ENCODE data around the gene PHETA1. TPM values are rescaled to one million over a fixed set of nuclear protein-coding genes. Genes with fewer than 3 reads are reported as not detected.

The PHETA1 gene
- polyA plus RNA-seq, 3 donors, result 3.4 to 15.3 (median 4.9) TPM

- H3K4me1 ChIP-seq (ENCODE audit: control insufficient read depth in 1 of 2, insufficient read depth in 2 of 2, low read length in 2 of 2), result peaks cover 90 to 99% of the 10 kb centered on the region in 2 donors
- DNase-seq, result peak in 2 of 3 donors; percentile 73 to 75
- intact Hi-C loops (cut with micrococcal nuclease), result loop anchor here in 1 of 2 donors (2.0 kb wide), 1 partner anchor 55 kb away; no protein-coding TSS in a partner anchor
- H3K27ac Mint-ChIP-seq, result peak overlapping the region; percentile 54 to 93 (median 88)
- H4K20me1 ChIP-seq (ENCODE audit: insufficient read depth, low read length), result no peaks in the 10 kb centered on the region
- H3K36me3 Mint-ChIP-seq, result no peaks in the 10 kb centered on the region
- TF ChIP-seq CTCF (IDR thresholded peaks at IDR 0.05), result no peak
- no peak overlapping the region for H3K9ac ChIP-seq (ENCODE audit: insufficient read depth, low read length, poor library complexity, severe bottlenecking)
- H3K36me3 ChIP-seq (replicated peaks in 1 of 2; ENCODE audit: control insufficient read depth in 1 of 2, insufficient read depth in 2 of 2, low read length in 2 of 2), result no peaks in the 10 kb centered on the region
- H2AFZ ChIP-seq (ENCODE audit: insufficient read depth, low read depth, low read length, poor library complexity, severe bottlenecking), result no peak overlapping the region
- no peak overlapping the region for H3K4me3 ChIP-seq (replicated peaks in 1 of 3; ENCODE audit: low read depth in 2 of 3, low read length in 3 of 3)
- WGBS (ENCODE audit: insufficient coverage), result 0% methylated on average over 3 of the region's 8 CpGs
- H3K27ac ChIP-seq (ENCODE audit: low read depth in 1 of 2, low read length in 2 of 2), result no peak overlapping the region
- no peak overlapping the region for H3K4me2 ChIP-seq (replicated peaks; ENCODE audit: extremely low read depth, low read length, poor library complexity, severe bottlenecking)
- H3K79me2 ChIP-seq (ENCODE audit: insufficient read depth, low read length), result no peaks in the 10 kb centered on the region
- H3K27me3 ChIP-seq (ENCODE audit: control insufficient read depth in 2 of 2, insufficient read depth in 2 of 2, low read length in 2 of 2), result no peaks in the 10 kb centered on the region
- no peak overlapping the region for H3K4me3 Mint-ChIP-seq
- no peaks in the 10 kb centered on the region for H3K9me3 ChIP-seq (replicated peaks in 1 of 2; ENCODE audit: control insufficient read depth in 1 of 2, insufficient read depth in 1 of 2, low read length in 2 of 2)
- H3K9me3 Mint-ChIP-seq, result no peaks in the 10 kb centered on the region
- H3K27me3 Mint-ChIP-seq (ENCODE audit: low read depth in 3 of 3), result peaks cover 0 to 6% (median 0%) of the 10 kb centered on the region in 3 donors
- H3K4me1 Mint-ChIP-seq, result peaks cover 79% of the 10 kb centered on the region
Observed at GRCh38 chr12:111395336-111396187, 26.7 kb upstream of the PHETA1 start.

GRCh38 chr12:111394480-111394879, 25.6 kb upstream of the PHETA1 start:
- intact Hi-C loops (cut with micrococcal nuclease), result no loop called here
- Histone ChIP-seq H3K27me3 (ENCODE audit: control insufficient read depth in 2 of 2, insufficient read depth in 2 of 2, low read length in 2 of 2) (no peaks in the 10 kb centered on the region), H3K27ac (ENCODE audit: low read depth in 1 of 2, low read length in 2 of 2) (peak overlapping the region; percentile 53 to 77), H3K4me3 (replicated peaks in 1 of 3; ENCODE audit: low read depth in 2 of 3, low read length in 3 of 3) (peak overlapping the region in 1 of 3 experiments; percentile 6), H3K36me3 (replicated peaks in 1 of 2; ENCODE audit: control insufficient read depth in 1 of 2, insufficient read depth in 2 of 2, low read length in 2 of 2) (no peaks in the 10 kb centered on the region), H3K9me3 (replicated peaks in 1 of 2; ENCODE audit: control insufficient read depth in 1 of 2, insufficient read depth in 1 of 2, low read length in 2 of 2) (no peaks in the 10 kb centered on the region), H2AFZ (ENCODE audit: insufficient read depth, low read depth, low read length, poor library complexity, severe bottlenecking) (no peak overlapping the region), H3K79me2 (ENCODE audit: insufficient read depth, low read length) (no peaks in the 10 kb centered on the region), H3K4me1 (ENCODE audit: control insufficient read depth in 1 of 2, insufficient read depth in 2 of 2, low read length in 2 of 2) (peaks cover 93 to 100% of the 10 kb centered on the region in 2 donors), H3K9ac (ENCODE audit: insufficient read depth, low read length, poor library complexity, severe bottlenecking) (no peak overlapping the region), H3K4me2 (replicated peaks; ENCODE audit: extremely low read depth, low read length, poor library complexity, severe bottlenecking) (no peak overlapping the region), H4K20me1 (ENCODE audit: insufficient read depth, low read length) (no peaks in the 10 kb centered on the region)
- TF ChIP-seq CTCF (IDR thresholded peaks at IDR 0.05), result no peak
- DNase-seq, result no peak
- Mint-ChIP-seq H3K4me3 (no peak overlapping the region), H3K27ac (peak overlapping the region; percentile 92 to 96 (median 95)), H3K4me1 (peaks cover 79% of the 10 kb centered on the region), H3K9me3 (no peaks in the 10 kb centered on the region), H3K36me3 (no peaks in the 10 kb centered on the region), H3K27me3 (ENCODE audit: low read depth in 3 of 3) (peaks cover 0 to under 1% (median 0%) of the 10 kb centered on the region in 3 donors)
- WGBS (ENCODE audit: insufficient coverage), result 79% methylated on average over 4 of the region's 8 CpGs
